ENCODE measurements around the gene PCP2. TPM values are rescaled to one million over a fixed set of nuclear protein-coding genes. Genes with fewer than 3 reads are reported as not detected.
"Not testable (repeated sequence)": the region's sequence is repeated elsewhere in the genome, so short reads cannot be mapped to it uniquely, and the experiment has no call there.

The PCP2 gene
- total RNA-seq, 1 donor = 0.63 TPM

GRCh38 chr19:7647156-7647555 lies 13.6 kb upstream of the PCP2 start:
- Histone ChIP-seq H3K27me3 (ENCODE audit: insufficient read depth, low read length) (no peaks in the 10 kb centered on the region), H3K9me3 (ENCODE audit: low read depth, low read length) (no peaks in the 10 kb centered on the region), H3K4me1 (ENCODE audit: insufficient read depth, low read length) (peaks cover 40% of the 10 kb centered on the region), H3K4me3 (ENCODE audit: low read length) (no peak overlapping the region)

- no peak overlapping the region for H3K4me3 ChIP-seq (ENCODE audit: low read length)
- no peaks in the 10 kb centered on the region for H3K9me3 ChIP-seq (ENCODE audit: low read depth, low read length)
- peaks cover 35% of the 10 kb centered on the region for H3K4me1 ChIP-seq (ENCODE audit: insufficient read depth, low read length)
Observed at GRCh38 chr19:7646426-7646700, 12.8 kb upstream of the PCP2 start.

GRCh38 chr19:7645656-7646425 lies 12.3 kb upstream of the PCP2 start:
- Histone ChIP-seq H3K9me3 (ENCODE audit: low read depth, low read length) (no peaks in the 10 kb centered on the region), H3K4me1 (ENCODE audit: insufficient read depth, low read length) (peaks cover 35% of the 10 kb centered on the region), H3K4me3 (ENCODE audit: low read length) (peak overlapping the region; percentile 0), H3K27me3 (ENCODE audit: insufficient read depth, low read length) (no peaks in the 10 kb centered on the region)

More at GRCh38 chr19:7646426-7646700, 12.8 kb upstream of the PCP2 start:
- no peaks in the 10 kb centered on the region for H3K27me3 ChIP-seq (ENCODE audit: insufficient read depth, low read length)

GRCh38 chr19:7645163-7645562 lies 11.6 kb upstream of the PCP2 start:
- H3K4me3 ChIP-seq (ENCODE audit: low read length) = no peak overlapping the region
- no peaks in the 10 kb centered on the region for H3K27me3 ChIP-seq (ENCODE audit: insufficient read depth, low read length)
- no peaks in the 10 kb centered on the region for H3K9me3 ChIP-seq (ENCODE audit: low read depth, low read length)
- H3K4me1 ChIP-seq (ENCODE audit: insufficient read depth, low read length) = peaks cover 35% of the 10 kb centered on the region

GRCh38 chr19:7644550-7644877 lies 11.0 kb upstream of the PCP2 start:
- H3K27me3 ChIP-seq (ENCODE audit: insufficient read depth, low read length) = no peaks in the 10 kb centered on the region
- no peaks in the 10 kb centered on the region for H3K9me3 ChIP-seq (ENCODE audit: low read depth, low read length)
- H3K4me1 ChIP-seq (ENCODE audit: insufficient read depth, low read length) = peaks cover 35% of the 10 kb centered on the region
- no peak overlapping the region for H3K4me3 ChIP-seq (ENCODE audit: low read length)

GRCh38 chr19:7643629-7644549 lies 10.4 kb upstream of the PCP2 start:
- H3K4me3 ChIP-seq (ENCODE audit: low read length); H3K27me3 ChIP-seq (ENCODE audit: insufficient read depth, low read length): not testable (repeated sequence)
- peaks cover 40% of the 10 kb centered on the region for H3K4me1 ChIP-seq (ENCODE audit: insufficient read depth, low read length)

GRCh38 chr19:7643031-7643415 lies 9.5 kb upstream of the PCP2 start:
- Histone ChIP-seq H3K9me3 (ENCODE audit: low read depth, low read length) (no peaks in the 10 kb centered on the region), H3K4me1 (ENCODE audit: insufficient read depth, low read length) (peaks cover 49% of the 10 kb centered on the region), H3K4me3 (ENCODE audit: low read length) (no peak overlapping the region), H3K27me3 (ENCODE audit: insufficient read depth, low read length) (no peaks in the 10 kb centered on the region)

More at GRCh38 chr19:7643629-7644549, 10.4 kb upstream of the PCP2 start:
- H3K9me3 ChIP-seq (ENCODE audit: low read depth, low read length) = not testable (repeated sequence)

GRCh38 chr19:7642295-7643030 lies 8.9 kb upstream of the PCP2 start:
- Histone ChIP-seq H3K9me3 (ENCODE audit: low read depth, low read length) (no peaks in the 10 kb centered on the region), H3K27me3 (ENCODE audit: insufficient read depth, low read length) (no peaks in the 10 kb centered on the region), H3K4me1 (ENCODE audit: insufficient read depth, low read length) (peaks cover 54% of the 10 kb centered on the region), H3K4me3 (ENCODE audit: low read length) (no peak overlapping the region)

GRCh38 chr19:7641290-7642276 lies 8.1 kb upstream of the PCP2 start:
- H3K4me1 ChIP-seq (ENCODE audit: insufficient read depth, low read length) = peaks cover 54% of the 10 kb centered on the region

GRCh38 chr19:7640803-7641202 lies 7.3 kb upstream of the PCP2 start:
- no peaks in the 10 kb centered on the region for H3K27me3 ChIP-seq (ENCODE audit: insufficient read depth, low read length)

More at GRCh38 chr19:7641290-7642276, 8.1 kb upstream of the PCP2 start:
- Histone ChIP-seq H3K27me3 (ENCODE audit: insufficient read depth, low read length) (no peaks in the 10 kb centered on the region), H3K4me3 (ENCODE audit: low read length) (no peak overlapping the region), H3K9me3 (ENCODE audit: low read depth, low read length) (no peaks in the 10 kb centered on the region)

GRCh38 chr19:7639863-7640348 lies 6.4 kb upstream of the PCP2 start:
- no peaks in the 10 kb centered on the region for H3K27me3 ChIP-seq (ENCODE audit: insufficient read depth, low read length)
- H3K4me1 ChIP-seq (ENCODE audit: insufficient read depth, low read length) = peaks cover 46% of the 10 kb centered on the region
- H3K4me3 ChIP-seq (ENCODE audit: low read length) = no peak overlapping the region
- H3K9me3 ChIP-seq (ENCODE audit: low read depth, low read length) = no peaks in the 10 kb centered on the region

More at GRCh38 chr19:7640803-7641202, 7.3 kb upstream of the PCP2 start:
- Histone ChIP-seq H3K4me3 (ENCODE audit: low read length) (no peak overlapping the region), H3K4me1 (ENCODE audit: insufficient read depth, low read length) (peaks cover 54% of the 10 kb centered on the region), H3K9me3 (ENCODE audit: low read depth, low read length) (no peaks in the 10 kb centered on the region)

GRCh38 chr19:7638802-7639465 lies 5.4 kb upstream of the PCP2 start:
- Histone ChIP-seq H3K9me3 (ENCODE audit: low read depth, low read length) (no peaks in the 10 kb centered on the region), H3K4me3 (ENCODE audit: low read length) (no peak overlapping the region), H3K4me1 (ENCODE audit: insufficient read depth, low read length) (peaks cover 38% of the 10 kb centered on the region), H3K27me3 (ENCODE audit: insufficient read depth, low read length) (no peaks in the 10 kb centered on the region)

GRCh38 chr19:7637374-7638256 lies 4.1 kb upstream of the PCP2 start:
- Histone ChIP-seq H3K4me1 (ENCODE audit: insufficient read depth, low read length) (peaks cover 32% of the 10 kb centered on the region), H3K27me3 (ENCODE audit: insufficient read depth, low read length) (no peaks in the 10 kb centered on the region), H3K9me3 (ENCODE audit: low read depth, low read length) (no peaks in the 10 kb centered on the region), H3K4me3 (ENCODE audit: low read length) (peak overlapping the region; percentile 80)
